HepG2 (cell line): ENCODE measurements around the gene CRLF1. TPM values are rescaled to one million over a fixed set of nuclear protein-coding genes. Genes with fewer than 3 reads are reported as not detected.
A peak's percentile ranks its signal among the peaks of the same experiment; 100 is the strongest.

Experiments
- ATAC-seq: fragments of 200-7000 bp; cut with Tn5 transposase; 3 replicates; pipeline ENCODE4 v1.9.1; 2020; ENCODE audit warnings: mild to moderate bottlenecking, moderate library complexity
- BruUV-seq: library from RNA; stranded (reverse); fragments of 400-500 nt; replicated peaks from 2 replicates; lab custom pipeline; 2021; lab: Mats Ljungman, UMichigan
- CTCF ChIA-PET: fragments of 300-600 bp; formaldehyde crosslinking; extraction: SDS; loops from one replicate; lab custom pipeline; 2021; ENCODE audit warnings: low total read pairs, inconsistent platforms, low intra/inter-chr PET ratio; lab: Yijun Ruan, JAX
- POLR2A ChIA-PET: fragments of 350-600 bp; sonication (Branson Sonifier 250); formaldehyde crosslinking; loops from one replicate; lab custom pipeline; 2020; ENCODE audit warnings: antibody characterized with exemption, inconsistent platforms; lab: Yijun Ruan, JAX
- DNase-seq: peaks from one replicate; pipeline ENCODE4 v3.0.0-alpha.2; 2015; ENCODE audit warnings: low spot score
- FAIRE-seq: peaks from 3 replicates; lab custom pipeline; 2011; peaks lifted over from hg19 to GRCh38; lab: Jason Lieb, UNC
- H2AFZ ChIP-seq: one replicate; pipeline ENCODE4 v1.6.1; 2011; ENCODE audit warnings: low read length, inconsistent platforms
- H3K27ac ChIP-seq: fragments of 300-600 bp; 3 replicates; pipeline ENCODE4 v1.8.0; 2011; ENCODE audit warnings: mixed run types, mild to moderate bottlenecking, mixed read lengths, low read length, inconsistent platforms; ENCODE audit not compliant: insufficient read depth; ENCODE audit errors: extremely low read length
- H3K27me3 ChIP-seq, 2 experiments: fragments of 200-600 bp in 1 of 2; 2 replicates in 1 of 2; 3 replicates in 1 of 2; pipeline versions ENCODE4 v1.6.0 to v1.8.0; 2011; ENCODE audit warnings: low read length in 2 of 2, mild to moderate bottlenecking in 2 of 2, moderate library complexity in 2 of 2, inconsistent platforms in 1 of 2; ENCODE audit not compliant: insufficient read depth in 2 of 2, control insufficient read depth in 1 of 2
- H3K36me3 ChIP-seq, 2 experiments: fragments of 200-600 bp in 1 of 2; replicated peaks in 1 of 2; 2 replicates in 1 of 2; 3 replicates in 1 of 2; pipeline versions ENCODE4 v1.5.1 to v1.8.0; 2011; ENCODE audit warnings: low read length in 2 of 2, inconsistent platforms in 1 of 2; ENCODE audit not compliant: insufficient read depth in 2 of 2, control insufficient read depth in 1 of 2
- H3K4me1 ChIP-seq: 2 replicates; pipeline ENCODE4 v1.5.1; 2012; ENCODE audit warnings: low read length, inconsistent platforms; ENCODE audit not compliant: insufficient read depth
- H3K4me2 ChIP-seq: 2 replicates; pipeline ENCODE4 v1.6.0; 2011; ENCODE audit warnings: low read depth, low read length, inconsistent platforms
- H3K4me3 ChIP-seq, 3 experiments: fragments of 200-600 bp in 1 of 3; sonication (generic), shearing (Covaris generic) in 1 of 3; replicated peaks in 1 of 3; 2 replicates each; pipeline ENCODE4 v1.5.1; 2011 to 2016; ENCODE audit warnings: low read length in 3 of 3, inconsistent platforms in 2 of 3, low read depth in 2 of 3, mild to moderate bottlenecking in 2 of 3, control low read depth in 1 of 3, mixed read lengths in 1 of 3; ENCODE audit not compliant: insufficient read depth in 1 of 3
- H3K79me2 ChIP-seq: one replicate; pipeline ENCODE4 v1.6.1; 2011; ENCODE audit warnings: low read length, inconsistent platforms; ENCODE audit not compliant: insufficient read depth
- H3K9ac ChIP-seq: 2 replicates; pipeline ENCODE4 v1.6.0; 2011; ENCODE audit warnings: mild to moderate bottlenecking, low read depth, low read length, inconsistent platforms; ENCODE audit not compliant: insufficient read depth
- H3K9me3 ChIP-seq: 2 replicates; pipeline ENCODE4 v1.5.1; 2012; ENCODE audit warnings: mild to moderate bottlenecking, low read length
- H4K20me1 ChIP-seq: 2 replicates; pipeline ENCODE4 v1.6.0; 2011; ENCODE audit warnings: inconsistent platforms, mild to moderate bottlenecking, low read length, moderate library complexity; ENCODE audit not compliant: insufficient read depth
- HMGXB3 ChIP-seq: sonication (generic); formaldehyde crosslinking; IDR thresholded peaks from 2 replicates; pipeline ENCODE4 v1.4.0; 2020; ENCODE audit warnings: missing genetic modification reagents, borderline replicate concordance
- KDM5B ChIP-seq: sonication (generic); formaldehyde crosslinking; IDR thresholded peaks from 2 replicates; pipeline ENCODE4 v1.4.0; 2020; ENCODE audit warnings: missing genetic modification reagents, mild to moderate bottlenecking, borderline replicate concordance
- KLF13 ChIP-seq: sonication (generic); formaldehyde crosslinking; IDR thresholded peaks from 2 replicates; pipeline ENCODE4 v1.4.0; 2020; ENCODE audit warnings: mild to moderate bottlenecking, missing genetic modification reagents
- YEATS2 ChIP-seq: sonication (generic); formaldehyde crosslinking; IDR thresholded peaks from 2 replicates; pipeline ENCODE4 v1.4.0; 2020; ENCODE audit warnings: missing genetic modification reagents, borderline replicate concordance
- ZBTB33 ChIP-seq: sonication (generic); formaldehyde crosslinking; IDR thresholded peaks from 2 replicates; pipeline ENCODE4 v1.4.0; 2020; ENCODE audit warnings: missing genetic modification reagents
- ZNF329 ChIP-seq: sonication (generic); formaldehyde crosslinking; IDR thresholded peaks from 2 replicates; pipeline ENCODE4 v1.9.0; 2021; ENCODE audit warnings: low read depth, mild to moderate bottlenecking, missing genetic modification reagents
- ZNF335 ChIP-seq: sonication (generic); formaldehyde crosslinking; IDR thresholded peaks from 2 replicates; pipeline ENCODE4 v1.4.0; 2020; ENCODE audit warnings: missing genetic modification reagents
- ZNF562 ChIP-seq: sonication (generic); formaldehyde crosslinking; IDR thresholded peaks from 2 replicates; pipeline ENCODE4 v1.8.0; 2022; ENCODE audit warnings: missing genetic modification reagents, borderline replicate concordance
- ZNF747 ChIP-seq: sonication (generic); formaldehyde crosslinking; IDR thresholded peaks from 2 replicates; pipeline ENCODE4 v1.8.1; 2023; ENCODE audit warnings: missing genetic modification reagents, mild to moderate bottlenecking, borderline replicate concordance
- WGBS: methylation state at CpG from one replicate; pipeline ENCODE4 v1.1.6; 2017; ENCODE audit warnings: low lambda C conversion rate; 5-methylcytosine and 5-hydroxymethylcytosine counted together
- in situ Hi-C: cut with HindIII; loops from 2 replicates; pipeline ENCODE4 v1.10.0; 2017; ENCODE audit warnings: low pct_unique_long_range_greater_than_20kb; ENCODE audit not compliant: extremely low pct_ligation_motif_present
- intact Hi-C: fragments of 100-400 bp; cut with micrococcal nuclease; formaldehyde crosslinking; loops from one replicate; pipeline ENCODE4 v1.10.0; 2022; ENCODE audit not compliant: unreplicated experiment
- polyA plus RNA-seq, 8 experiments: library from polyadenylated mRNA; depleted of rRNA in 3 of 8; stranded (reverse) in 7 of 8; unstranded in 1 of 8; fragments of >200 nt; fragmentation: Illumina TruSeq in 4 of 8; extraction: Trizol in 4 of 8; gene quantifications; 2 replicates each; pipeline versions ENCODE4 v1.2.1 to v1.2.3, GENCODE V29; 2011 to 2016; ENCODE audit warnings: low read depth in 4 of 8, missing spikeins in 1 of 8, mixed read lengths in 1 of 8; ENCODE audit not compliant: insufficient read depth in 1 of 8
- total RNA-seq, 5 experiments: library from RNA; depleted of rRNA; stranded (reverse); fragments of >200 nt; fragmentation: Illumina TruSeq; extraction: Trizol; gene quantifications; 2 replicates each; pipeline ENCODE4 v1.2.3, GENCODE V29; 2016; ENCODE audit warnings: low read depth in 1 of 5

Gene CRLF1
- total and polyA plus RNA-seq, 2 of the 13 experiments (the other 11 are each of a cell fraction or from before 2014, with no cell fraction given) = 217 to 296 TPM

- TF ChIP-seq KDM5B (CRISPR knock-in tag) = peak; percentile 64; the same call in 1 of the 2 replicates
- no peak for TF ChIP-seq YEATS2
- TF ChIP-seq ZNF747 (CRISPR knock-in tag) = peak; percentile 23; the same call in 1 of the 2 replicates
Observed at GRCh38 chr19:18607226-18608101, 865 bp upstream of the CRLF1 start (continued).

GRCh38 chr19:18605546-18606280 lies 886 bp downstream of the CRLF1 start:
- Histone ChIP-seq H3K36me3 (peaks cover 6 to 12% of the 10 kb centered on the region in 2 experiments; a peak in 3 of 5 replicates), H3K27ac (peak overlapping the region; percentile 68), H3K4me1 (peaks cover 55% of the 10 kb centered on the region), H3K9ac (peak overlapping the region; percentile 80), H3K4me2 (peak overlapping the region; percentile 91), H4K20me1 (peaks cover 26% of the 10 kb centered on the region), H3K4me3 (peak overlapping the region; percentile 67 to 82 (median 82)), H3K79me2 (peaks cover 34% of the 10 kb centered on the region), H3K27me3 (no peaks in the 10 kb centered on the region; a peak in 1 of 5 replicates), H3K9me3 (no peaks in the 10 kb centered on the region), H2AFZ (no peak overlapping the region)
- CTCF ChIA-PET = no interaction called here
- in situ Hi-C loops = no loop called here
- no peak for FAIRE-seq
- no peak for DNase-seq
- intact Hi-C loops = no loop called here
- no TSS peak for BruUV-seq
- ATAC-seq = no peak
- POLR2A ChIA-PET = interaction anchor here (1.6 kb wide), 1 partner anchor 16 kb away, joined by 4 read pairs; no protein-coding TSS in a partner anchor
- WGBS = 0% methylated on average over 5 of the region's 65 CpGs
- TF ChIP-seq ZBTB33 = peak; percentile 69; the same call in 1 of the 2 replicates
- no peak for TF ChIP-seq ZNF562 (CRISPR knock-in tag)
- no peak for TF ChIP-seq ZNF335 (CRISPR knock-in tag)
- TF ChIP-seq HMGXB3 = no peak
- TF ChIP-seq ZNF329 (CRISPR knock-in tag) = no peak
- no peak for TF ChIP-seq KLF13 (CRISPR knock-in tag)
